HG03469 (cell line): ENCODE results near the gene MRPL38.
A peak's percentile ranks its signal among the peaks of the same experiment; 100 is the strongest.

Experiments
- ATAC-seq: cut with Tn5 transposase; IDR thresholded peaks from one replicate; pipeline ENCODE4 v1.9.1; 2021; ENCODE audit warnings: mild to moderate bottlenecking, moderate library complexity, moderate number of reproducible peaks; ENCODE audit not compliant: unreplicated experiment

Gene MRPL38

GRCh38 chr17:75904749-75905521 lies at the start of gene MRPL38:
Gene MRPL38 (minus strand): TSS chr17:75904884. CDS start chr17:75904875, 9 bp downstream.
- ATAC-seq = peak; percentile 90

- no peak for ATAC-seq
Measured at GRCh38 chr17:75950855-75951554, 46.3 kb upstream of the MRPL38 start.

- ATAC-seq = no peak
Measured at GRCh38 chr17:75950421-75950820, 45.7 kb upstream of the MRPL38 start.

GRCh38 chr17:75945211-75945610 lies 40.5 kb upstream of the MRPL38 start:
- no peak for ATAC-seq

- ATAC-seq = no peak
Measured at GRCh38 chr17:75943491-75943890, 38.8 kb upstream of the MRPL38 start.

- ATAC-seq = no peak
Measured at GRCh38 chr17:75942473-75942872, 37.8 kb upstream of the MRPL38 start.

GRCh38 chr17:75941442-75941819 lies 36.7 kb upstream of the MRPL38 start:
- no peak for ATAC-seq

GRCh38 chr17:75940727-75941441 lies 36.2 kb upstream of the MRPL38 start, which contains the start of gene FBF1:
Gene FBF1 (minus strand): TSS chr17:75941042. CDS start chr17:75938149, 2,893 bp downstream.
- ATAC-seq = peak; percentile 81

GRCh38 chr17:75937652-75938051 lies 33.0 kb upstream of the MRPL38 start:
- no peak for ATAC-seq

- no peak for ATAC-seq
Measured at GRCh38 chr17:75933808-75934207, 29.1 kb upstream of the MRPL38 start.

- no peak for ATAC-seq
Measured at GRCh38 chr17:75932852-75933251, 28.2 kb upstream of the MRPL38 start.

GRCh38 chr17:75931062-75931461 lies 26.4 kb upstream of the MRPL38 start:
- ATAC-seq = no peak

- no peak for ATAC-seq
Measured at GRCh38 chr17:75927286-75927922, 22.7 kb upstream of the MRPL38 start.

GRCh38 chr17:75926456-75926855 lies 21.8 kb upstream of the MRPL38 start:
- no peak for ATAC-seq

- no peak for ATAC-seq
Measured at GRCh38 chr17:75925912-75926311, 21.2 kb upstream of the MRPL38 start.

- no peak for ATAC-seq
Measured at GRCh38 chr17:75925103-75925502, 20.4 kb upstream of the MRPL38 start.

GRCh38 chr17:75922963-75923874 lies 18.5 kb upstream of the MRPL38 start:
- ATAC-seq = no peak

- ATAC-seq = no peak
Measured at GRCh38 chr17:75922173-75922961, 17.7 kb upstream of the MRPL38 start.

- no peak for ATAC-seq
Measured at GRCh38 chr17:75921596-75921995, 16.9 kb upstream of the MRPL38 start.
